Measurements from ENCODE around the gene CCSER2. TPM values are rescaled to one million over a fixed set of nuclear protein-coding genes. Genes with fewer than 3 reads are reported as not detected.
"Not testable (repeated sequence)": the region's sequence is repeated elsewhere in the genome, so short reads cannot be mapped to it uniquely, and the experiment has no call there.

Gene CCSER2
- total RNA-seq, 1 donor = 40.8 TPM

- no peak for DNase-seq (ENCODE audit: low read depth)
- no peak for TF ChIP-seq CTCF (IDR thresholded peaks at IDR 0.05; ENCODE audit: insufficient read depth, low read length)
- no peak overlapping the region for H3K4me3 ChIP-seq (ENCODE audit: low read depth, low read length)
These were observed 169.6 kb downstream of the CCSER2 start for GRCh38 chr10:84497978-84498377.

DNA sequence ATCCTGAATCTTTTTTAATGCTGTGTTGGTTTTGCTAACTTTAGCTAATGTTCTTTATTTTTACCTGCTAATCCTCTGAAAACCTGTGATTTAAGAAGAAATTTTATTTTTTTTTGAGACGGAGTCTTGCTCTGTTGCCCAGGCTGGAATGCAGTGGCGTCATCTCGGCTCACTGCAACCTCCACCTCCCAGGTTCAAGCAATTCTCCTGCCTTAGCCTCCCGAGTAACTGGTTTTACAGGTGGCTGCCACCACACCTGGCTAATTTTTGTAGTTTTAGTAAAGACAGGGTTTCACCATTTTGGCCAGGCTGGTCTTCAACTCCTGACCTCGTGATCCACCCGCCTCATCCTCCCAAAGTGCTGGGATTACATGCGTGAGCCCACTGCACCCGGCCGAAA lies 170.7 kb downstream of the CCSER2 start:
- H3K4me3 ChIP-seq (ENCODE audit: low read depth, low read length); DNase-seq (ENCODE audit: low read depth): not testable (repeated sequence)

- no peak for TF ChIP-seq CTCF (IDR thresholded peaks at IDR 0.05; ENCODE audit: insufficient read depth, low read length)
- no peak for DNase-seq (ENCODE audit: low read depth)
- H3K4me3 ChIP-seq (ENCODE audit: low read depth, low read length) = no peak overlapping the region
These were observed 171.5 kb downstream of the CCSER2 start for GRCh38 chr10:84499846-84500245.

GRCh38 chr10:84510121-84510520 lies 181.7 kb downstream of the CCSER2 start:
- H3K4me3 ChIP-seq (ENCODE audit: low read depth, low read length) = no peak overlapping the region
- DNase-seq (ENCODE audit: low read depth) = peak; percentile 34
- no peak for TF ChIP-seq CTCF (IDR thresholded peaks at IDR 0.05; ENCODE audit: insufficient read depth, low read length)

DNA sequence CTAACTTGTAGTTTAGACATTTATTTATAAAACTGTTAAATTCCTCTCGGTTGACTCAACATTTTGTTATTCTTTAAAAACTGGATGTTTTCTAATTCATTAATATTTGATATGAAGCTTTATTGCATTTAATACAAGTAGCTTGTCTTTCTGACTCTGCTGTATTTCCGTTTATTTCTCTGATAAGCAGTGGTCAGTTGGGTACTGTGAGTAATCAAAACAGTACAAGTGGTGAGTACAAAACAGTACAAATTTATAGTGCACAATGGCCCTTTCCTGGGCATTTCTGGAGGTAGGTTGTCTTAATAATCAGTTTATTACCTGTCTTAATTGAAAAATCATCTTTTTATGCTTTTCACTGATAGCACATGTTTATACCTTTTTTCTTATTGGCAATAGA lies 182.7 kb downstream of the CCSER2 start:
- no peak for TF ChIP-seq CTCF (IDR thresholded peaks at IDR 0.05; ENCODE audit: insufficient read depth, low read length)

DNA sequence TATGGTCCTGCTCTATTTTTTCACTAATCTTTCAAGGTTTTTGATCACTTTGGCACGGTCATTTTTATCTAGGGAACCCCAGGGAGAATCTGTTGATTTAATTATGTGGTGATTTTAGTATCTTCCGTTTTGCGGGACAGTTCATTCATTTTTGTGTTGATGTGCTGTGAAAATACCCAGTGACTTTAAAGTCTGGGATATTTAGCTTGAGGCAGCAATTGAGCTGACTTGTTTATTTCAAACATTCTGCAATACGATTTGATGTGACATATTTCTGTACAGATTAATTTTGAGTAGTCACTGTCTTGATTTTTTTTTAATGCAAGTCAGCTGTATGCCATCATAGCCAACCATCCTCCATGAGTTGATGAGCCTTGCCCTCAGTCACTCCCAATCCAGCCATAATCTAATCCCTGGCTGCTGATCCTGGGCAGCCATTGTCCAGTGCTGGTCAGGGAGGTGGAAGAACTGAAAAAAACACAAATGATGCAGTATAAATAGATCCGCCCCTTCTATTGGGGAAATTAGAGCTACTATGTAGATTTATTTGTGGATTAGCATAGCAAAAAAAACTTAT lies 183.4 kb downstream of the CCSER2 start:
- no peak for TF ChIP-seq CTCF (IDR thresholded peaks at IDR 0.05; ENCODE audit: insufficient read depth, low read length)
- no peak for DNase-seq (ENCODE audit: low read depth)
- H3K4me3 ChIP-seq (ENCODE audit: low read depth, low read length) = no peak overlapping the region

More for the DNA sequence above, 182.7 kb downstream of the CCSER2 start:
- DNase-seq (ENCODE audit: low read depth) = no peak
- H3K4me3 ChIP-seq (ENCODE audit: low read depth, low read length) = no peak overlapping the region

DNA sequence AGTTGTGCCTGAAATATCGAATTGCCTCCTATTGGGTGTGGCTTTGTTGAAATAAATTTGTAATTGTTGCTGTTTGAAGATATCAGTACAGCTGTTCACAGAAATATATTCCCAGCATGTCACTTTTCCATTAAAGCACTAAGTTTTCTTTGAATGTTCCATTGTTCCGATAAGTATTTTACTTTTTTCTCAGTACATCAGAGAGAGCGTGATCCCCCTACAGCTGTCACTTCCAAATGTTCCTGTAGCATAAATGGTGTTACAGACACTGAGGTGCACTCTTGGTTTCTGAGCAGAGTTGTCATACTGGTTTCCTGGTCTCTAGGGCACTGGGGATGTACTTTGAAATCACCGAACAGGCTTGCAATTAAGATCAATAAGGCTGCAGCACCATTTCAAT lies 189.2 kb downstream of the CCSER2 start:
- TF ChIP-seq CTCF (IDR thresholded peaks at IDR 0.05; ENCODE audit: insufficient read depth, low read length) = no peak
- no peak overlapping the region for H3K4me3 ChIP-seq (ENCODE audit: low read depth, low read length)
- no peak for DNase-seq (ENCODE audit: low read depth)
